Inflammatory macrophage treated with lipopolysaccharide for 4 hours (primary cell): Measurements from ENCODE around the gene CHRNA1.
"Not testable (repeated sequence)": the region's sequence is repeated elsewhere in the genome, so short reads cannot be mapped to it uniquely, and the experiment has no call there.

Experiments used
- DNase-seq: peaks from one replicate; pipeline ENCODE4 v3.0.0-alpha.2; 2020

CHRNA1 gene

DNA sequence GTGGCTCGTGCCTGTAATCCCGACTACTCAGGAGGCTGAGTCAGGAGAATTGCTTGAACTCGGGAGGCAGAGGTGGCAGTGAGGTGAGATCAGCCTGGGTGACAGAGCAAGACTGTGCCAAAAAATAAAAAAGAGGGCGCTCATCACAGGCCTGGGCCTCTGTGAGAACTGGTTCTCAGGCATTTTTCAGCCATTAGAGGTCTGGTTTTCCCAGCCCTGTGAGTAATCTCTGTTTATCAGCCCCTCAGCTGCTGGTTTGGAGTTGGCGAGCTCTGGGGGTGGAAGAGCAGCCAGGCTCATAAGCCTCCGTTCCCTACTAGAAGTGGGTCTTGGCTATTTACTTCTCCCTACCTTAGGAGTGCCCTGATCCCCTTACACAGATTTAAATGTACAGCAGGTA, 53.1 kb downstream of the CHRNA1 start:
- DNase-seq = no peak

DNA sequence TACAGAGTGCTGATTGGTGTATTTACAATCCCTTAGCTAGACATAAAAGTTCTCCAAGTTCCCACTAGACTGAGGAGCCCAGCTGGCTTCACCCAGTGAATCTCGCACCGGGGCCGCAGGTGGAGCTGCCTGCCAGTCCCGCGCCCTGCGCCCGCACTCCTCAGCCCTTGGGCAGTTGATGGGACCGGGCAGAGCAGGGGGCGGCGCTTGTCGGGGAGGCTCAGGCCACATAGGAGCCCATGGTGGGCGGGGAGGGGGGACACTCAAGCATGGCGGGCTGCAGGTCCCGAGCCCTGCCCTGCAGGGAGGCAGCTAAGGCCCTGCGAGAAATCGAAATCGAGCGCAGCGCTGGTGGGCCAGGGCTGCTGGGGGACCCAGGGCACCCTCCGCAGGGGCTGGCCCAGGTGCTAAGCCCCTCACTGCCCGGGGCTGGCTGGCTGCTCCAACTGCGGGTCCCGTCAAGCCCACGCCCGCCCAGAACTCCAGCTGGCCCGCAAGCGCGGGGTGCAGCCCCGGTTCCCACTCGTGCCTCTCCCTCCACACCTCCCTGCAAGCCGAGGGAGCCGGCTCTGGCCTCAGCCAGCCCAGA, 54.8 kb downstream of the CHRNA1 start:
- DNase-seq = not testable (repeated sequence)

DNA sequence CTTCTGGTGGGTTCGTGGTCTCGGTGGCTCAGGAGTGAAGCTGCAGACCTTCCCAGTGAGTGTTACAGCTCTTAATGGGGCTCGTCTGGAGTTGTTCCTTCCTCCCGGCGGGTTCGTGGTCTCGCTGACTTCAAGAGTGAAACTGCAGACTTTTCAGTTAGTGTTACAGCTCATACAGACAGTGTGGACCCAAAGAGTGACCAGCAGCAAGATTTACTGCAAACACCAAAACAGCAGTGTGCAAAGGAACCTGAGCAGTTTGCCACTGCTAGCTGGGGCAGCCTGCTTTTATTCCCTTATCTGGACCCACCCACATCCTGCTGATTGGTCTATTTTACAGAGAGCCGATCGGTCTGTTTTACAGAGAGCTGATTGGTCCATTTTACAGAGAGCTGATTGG, 55.6 kb downstream of the CHRNA1 start:
- no peak for DNase-seq

DNA sequence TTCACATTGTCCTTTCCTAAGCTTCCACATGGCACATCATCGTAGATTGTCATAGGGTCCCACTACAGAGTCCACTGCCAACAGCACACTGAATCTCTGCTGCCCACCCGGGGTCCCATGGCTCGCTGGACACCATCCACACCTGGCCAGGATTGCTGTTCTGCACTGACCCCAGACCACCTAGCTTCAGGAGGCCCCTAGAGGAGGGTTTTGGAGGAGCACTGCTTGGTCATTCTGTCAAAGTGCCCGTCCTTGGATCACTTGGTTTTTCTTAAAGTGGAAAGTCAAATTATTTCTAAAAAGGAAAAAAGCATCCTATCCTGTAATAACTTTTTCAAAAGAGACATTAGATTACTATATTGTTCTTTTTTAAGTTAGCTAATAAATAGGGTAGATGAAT, 59.0 kb downstream of the CHRNA1 start:
- no peak for DNase-seq

DNA sequence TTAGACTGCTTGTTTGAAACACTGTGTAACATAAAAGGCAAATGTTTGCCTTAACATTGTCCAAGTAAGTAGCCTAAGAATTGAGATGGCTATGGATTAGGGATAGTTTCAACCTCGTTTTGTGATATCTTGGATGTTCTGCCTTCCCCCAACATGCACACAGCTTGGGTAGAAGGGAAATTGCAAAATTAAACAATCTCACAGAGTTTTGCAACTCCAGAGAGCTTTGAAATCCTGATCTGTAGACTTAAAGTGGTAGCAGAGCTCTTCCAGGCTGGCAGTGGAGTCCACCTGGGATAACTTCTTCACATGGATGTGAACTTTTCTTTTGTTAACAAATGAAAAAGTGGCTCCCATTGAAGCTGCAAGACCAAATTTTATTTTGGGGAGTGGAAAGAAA, 59.6 kb downstream of the CHRNA1 start:
- peak; percentile 79 for DNase-seq

DNA sequence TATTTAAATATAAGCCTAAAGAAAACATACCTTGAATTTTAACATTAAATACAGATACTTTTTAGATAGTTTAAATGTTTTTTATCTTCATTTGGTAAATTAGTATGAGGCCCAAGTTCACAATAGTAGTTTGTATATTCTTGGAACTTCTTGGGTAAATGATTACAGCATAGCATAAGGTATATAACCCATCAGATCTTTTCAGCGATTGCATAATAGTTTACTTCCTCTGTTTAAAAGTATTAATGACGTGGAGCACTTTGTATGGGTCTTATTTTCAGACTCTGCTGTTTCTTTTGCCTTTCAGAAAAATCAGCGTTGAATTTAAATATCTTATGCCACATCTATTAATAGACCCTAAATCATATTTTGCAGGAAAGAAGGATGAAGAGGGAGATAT, 60.2 kb downstream of the CHRNA1 start:
- peak; percentile 85 for DNase-seq

DNA sequence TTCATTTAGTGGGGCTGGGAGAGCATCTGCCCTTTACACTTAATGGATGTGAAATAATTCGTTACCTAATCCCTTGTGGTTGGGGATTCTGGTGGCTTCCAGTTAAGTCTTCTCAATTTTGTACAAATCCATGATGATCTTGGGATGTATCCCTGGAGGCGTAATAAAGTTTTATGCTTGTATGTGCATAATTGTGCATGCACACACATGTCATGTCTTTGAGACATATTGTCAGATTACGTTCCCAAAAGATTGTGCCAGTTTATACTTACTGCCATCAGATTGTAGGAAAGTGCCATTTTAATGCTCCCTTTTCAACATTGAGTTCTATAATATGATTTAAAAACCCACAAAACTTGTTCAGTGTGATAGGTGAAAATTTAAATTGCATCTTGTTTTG, 60.8 kb downstream of the CHRNA1 start:
- no peak for DNase-seq

DNA sequence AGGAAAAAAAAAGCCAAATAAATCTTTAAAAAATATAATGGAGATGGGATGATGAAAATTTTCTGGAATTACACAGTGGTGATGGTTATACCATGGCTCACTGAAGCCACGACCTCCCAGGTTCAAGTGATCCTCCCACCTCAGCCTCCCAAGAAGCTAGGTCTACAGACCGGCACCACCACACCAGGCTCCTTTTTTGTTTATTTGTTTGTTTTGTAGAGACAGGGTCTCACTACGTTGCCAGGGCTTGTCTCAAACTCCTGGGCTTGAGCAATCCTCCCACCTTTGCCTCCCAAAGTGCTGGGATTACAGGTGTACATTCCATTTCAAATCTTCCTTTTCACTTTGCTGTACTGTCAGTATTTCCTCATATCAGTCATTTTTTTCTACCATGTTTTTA, 61.7 kb downstream of the CHRNA1 start:
- DNase-seq = no peak

DNA sequence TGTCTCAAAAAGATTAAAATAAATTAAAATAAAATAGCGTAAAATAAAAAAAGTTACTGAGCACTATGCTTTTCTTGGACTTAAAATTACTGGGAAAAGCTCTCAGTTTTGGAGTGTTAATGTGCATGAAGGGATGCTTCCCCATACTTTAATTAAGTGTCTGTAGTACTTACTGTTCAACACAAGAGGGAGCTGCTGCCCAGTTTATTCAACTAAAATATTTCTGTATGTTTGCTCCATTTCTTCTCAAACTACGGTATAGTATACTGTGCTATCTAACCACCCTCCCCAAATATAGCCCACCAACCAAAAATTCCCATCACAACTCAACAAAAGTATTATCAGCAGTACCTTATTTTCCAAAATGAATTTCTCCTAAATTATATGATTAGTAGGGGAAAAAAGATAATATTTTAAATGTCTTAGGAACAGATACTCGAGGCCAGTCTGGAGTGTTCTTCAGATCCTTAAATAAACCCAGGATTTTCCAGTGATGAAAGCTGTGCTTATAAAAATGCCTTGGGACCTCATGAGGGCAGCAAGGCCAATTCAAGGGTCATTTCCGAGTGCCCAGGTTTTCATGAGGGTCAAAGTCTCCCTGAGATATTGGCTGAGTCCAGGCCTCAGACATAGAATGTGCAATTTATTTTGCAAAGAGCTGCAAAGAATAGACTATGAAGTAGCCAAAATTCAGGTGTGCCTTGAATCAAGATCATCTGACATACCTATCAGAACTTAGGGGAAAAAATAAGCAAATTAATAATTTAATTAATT, 64.1 kb downstream of the CHRNA1 start:
- peak; percentile 60 for DNase-seq
